H1 (cell line): Measurements from ENCODE around the gene NFATC1. TPM values are rescaled to one million over a fixed set of nuclear protein-coding genes. Genes with fewer than 3 reads are reported as not detected.

Source experiments
- CTCF ChIA-PET: fragments of 300-600 bp; sonication (Branson Sonifier 250); formaldehyde crosslinking; loops from one replicate; lab custom pipeline; 2021; ENCODE audit not compliant: partially characterized antibody; lab: Charles Lee
- POLR2A ChIA-PET: fragments of 300-600 bp; sonication (Branson Sonifier 250); formaldehyde crosslinking; loops from one replicate; lab custom pipeline; 2021; ENCODE audit warnings: inconsistent platforms; ENCODE audit not compliant: partially characterized antibody; lab: Charles Lee
- DNase-seq, 2 experiments: peaks; one replicate each; pipeline versions ENCODE4 v3.0.0 to v3.0.0-alpha.2; 2010 to 2022; ENCODE audit warnings: low spot score in 2 of 2, low read depth in 1 of 2, mixed read lengths in 1 of 2
- FAIRE-seq: peaks from 2 replicates; lab custom pipeline; 2011; peaks lifted over from hg19 to GRCh38; lab: Jason Lieb, UNC
- H2AFZ ChIP-seq: 2 replicates; pipeline ENCODE4 v1.8.1; 2012; ENCODE audit warnings: low read length, inconsistent platforms
- H2AK5ac ChIP-seq: 2 replicates; pipeline ENCODE4 v1.6.1; 2013; ENCODE audit warnings: low read depth, low read length
- H2BK120ac ChIP-seq: replicated peaks from 2 replicates; pipeline ENCODE3; 2013; ENCODE audit warnings: low read depth, low read length, inconsistent platforms
- H2BK12ac ChIP-seq: 2 replicates; pipeline ENCODE4 v1.6.1; 2013; ENCODE audit warnings: low read depth, low read length
- H2BK15ac ChIP-seq: 2 replicates; pipeline ENCODE4 v1.6.1; 2013; ENCODE audit warnings: low read length
- H2BK20ac ChIP-seq: 2 replicates; pipeline ENCODE4 v1.6.1; 2013; ENCODE audit warnings: low read length
- H2BK5ac ChIP-seq: 2 replicates; pipeline ENCODE4 v1.6.1; 2013; ENCODE audit warnings: low read depth, low read length
- H3K14ac ChIP-seq: 2 replicates; pipeline ENCODE4 v1.6.1; 2013; ENCODE audit warnings: inconsistent platforms; ENCODE audit not compliant: insufficient read length
- H3K18ac ChIP-seq: 2 replicates; pipeline ENCODE4 v1.6.1; 2013; ENCODE audit warnings: low read length; ENCODE audit errors: extremely low read depth
- H3K23ac ChIP-seq: 2 replicates; pipeline ENCODE4 v1.6.1; 2013; ENCODE audit warnings: inconsistent platforms; ENCODE audit not compliant: insufficient read length
- H3K23me2 ChIP-seq: 2 replicates; pipeline ENCODE4 v1.6.1; 2013; ENCODE audit warnings: low read depth, low read length
- H3K27ac ChIP-seq: 2 replicates; pipeline ENCODE4 v1.6.1; 2011; ENCODE audit warnings: low read depth, low read length, inconsistent platforms
- H3K27me3 ChIP-seq, 4 experiments: replicated peaks in 1 of 4; 1 replicate in 1 of 4; 2 replicates in 3 of 4; pipeline versions ENCODE4 v1.6.1 to v1.8.1; 2011 to 2013; ENCODE audit warnings: low read length in 3 of 4, mild to moderate bottlenecking in 3 of 4, inconsistent platforms in 2 of 4, mixed read lengths in 2 of 4, moderate library complexity in 1 of 4; ENCODE audit not compliant: control insufficient read depth in 3 of 4, insufficient read depth in 3 of 4; ENCODE audit errors: extremely low read depth in 1 of 4
- H3K36me3 ChIP-seq, 4 experiments: 2 replicates each; pipeline versions ENCODE4 v1.6.1 to v1.8.1; 2011 to 2013; ENCODE audit warnings: mild to moderate bottlenecking in 4 of 4, low read length in 3 of 4, moderate library complexity in 2 of 4, control low read depth in 1 of 4, inconsistent platforms in 1 of 4; ENCODE audit not compliant: insufficient read depth in 4 of 4, control insufficient read depth in 2 of 4
- H3K4ac ChIP-seq: replicated peaks from 2 replicates; pipeline ENCODE3; 2013; ENCODE audit warnings: low read length, low read depth, mixed read lengths, inconsistent platforms; ENCODE audit not compliant: insufficient read length
- H3K4me1 ChIP-seq, 4 experiments: replicated peaks in 1 of 4; 1 replicate in 1 of 4; 2 replicates in 3 of 4; pipeline versions ENCODE4 v1.6.1 to v1.8.1; 2011 to 2013; ENCODE audit warnings: low read length in 3 of 4, inconsistent platforms in 2 of 4, mixed read lengths in 1 of 4; ENCODE audit not compliant: insufficient read depth in 4 of 4, control insufficient read depth in 3 of 4
- H3K4me2 ChIP-seq, 2 experiments: 2 replicates each; pipeline versions ENCODE4 v1.6.1 to v1.8.1; 2011 to 2013; ENCODE audit warnings: low read depth in 2 of 2, low read length in 2 of 2, control low read depth in 1 of 2, inconsistent platforms in 1 of 2, mild to moderate bottlenecking in 1 of 2; ENCODE audit not compliant: insufficient read depth in 1 of 2
- H3K4me3 ChIP-seq, 4 experiments: fragments of 200-600, 300-600 bp in 1 of 4; sonication (generic), shearing (Covaris generic), sonication (Bioruptor Twin) in 1 of 4; 2 replicates each; pipeline versions ENCODE4 v1.5.1 to v1.8.1; 2011 to 2016; ENCODE audit warnings: low read length in 4 of 4, low read depth in 3 of 4, control low read depth in 2 of 4, inconsistent platforms in 2 of 4, mild to moderate bottlenecking in 2 of 4, mixed read lengths in 1 of 4, moderate library complexity in 1 of 4; ENCODE audit not compliant: insufficient read depth in 2 of 4; ENCODE audit errors: extremely low read depth in 1 of 4
- H3K56ac ChIP-seq: replicated peaks from 2 replicates; pipeline ENCODE3; 2013; ENCODE audit warnings: low read depth, mild to moderate bottlenecking, mixed read lengths, low read length, inconsistent platforms; ENCODE audit not compliant: insufficient read length
- H3K79me1 ChIP-seq: 2 replicates; pipeline ENCODE4 v1.6.1; 2013; ENCODE audit warnings: low read depth, low read length, control low read depth
- H3K79me2 ChIP-seq, 2 experiments: 2 replicates each; pipeline versions ENCODE4 v1.6.1 to v1.8.1; 2012 to 2013; ENCODE audit warnings: low read length in 2 of 2, mild to moderate bottlenecking in 2 of 2, inconsistent platforms in 1 of 2; ENCODE audit not compliant: insufficient read depth in 2 of 2, control insufficient read depth in 1 of 2
- H3K9ac ChIP-seq, 4 experiments: replicated peaks in 1 of 4; 1 replicate in 1 of 4; 2 replicates in 3 of 4; pipeline versions ENCODE4 v1.6.1 to v1.8.1; 2011 to 2013; ENCODE audit warnings: low read depth in 3 of 4, low read length in 3 of 4, control low read depth in 2 of 4, mild to moderate bottlenecking in 2 of 4, moderate library complexity in 2 of 4, inconsistent platforms in 1 of 4; ENCODE audit errors: extremely low read depth in 1 of 4
- H3K9me3 ChIP-seq, 2 experiments: 2 replicates each; pipeline versions ENCODE4 v1.6.1 to v1.8.1; 2012 to 2013; ENCODE audit warnings: mild to moderate bottlenecking in 2 of 2, moderate library complexity in 2 of 2, control low read depth in 1 of 2, inconsistent platforms in 1 of 2, low read depth in 1 of 2, low read length in 1 of 2, mixed read lengths in 1 of 2; ENCODE audit not compliant: insufficient read depth in 2 of 2
- H4K20me1 ChIP-seq, 2 experiments: replicated peaks in 1 of 2; 2 replicates each; pipeline versions ENCODE3 to v1.8.1; 2011 to 2013; ENCODE audit warnings: inconsistent platforms in 2 of 2, low read length in 2 of 2, mild to moderate bottlenecking in 1 of 2; ENCODE audit not compliant: insufficient read depth in 2 of 2, control insufficient read depth in 1 of 2
- H4K5ac ChIP-seq: 2 replicates; pipeline ENCODE4 v1.6.1; 2013; ENCODE audit warnings: low read length, low read depth, mixed read lengths, inconsistent platforms; ENCODE audit not compliant: insufficient read length
- H4K8ac ChIP-seq: 2 replicates; pipeline ENCODE4 v1.8.0; 2013; ENCODE audit warnings: mild to moderate bottlenecking, moderate library complexity, low read length, inconsistent platforms; ENCODE audit not compliant: insufficient read depth; ENCODE audit errors: extremely low read depth
- H4K91ac ChIP-seq: replicated peaks from 2 replicates; pipeline ENCODE3; 2013; ENCODE audit warnings: low read length, mixed read lengths, inconsistent platforms; ENCODE audit not compliant: insufficient read length
- CREB1 ChIP-seq: IDR thresholded peaks from 2 replicates; pipeline ENCODE4 v1.6.1; 2012; ENCODE audit warnings: inconsistent platforms
- NRF1 ChIP-seq: IDR thresholded peaks from 2 replicates; pipeline ENCODE4 v1.6.1; 2011; ENCODE audit warnings: mild to moderate bottlenecking, low read depth, low read length, improper control_type of control experiment
- POLR2A ChIP-seq, 2 experiments: IDR thresholded peaks; 1 replicate in 1 of 2; 2 replicates in 1 of 2; pipeline ENCODE4 v1.6.1; 2011; ENCODE audit warnings: low read depth in 2 of 2, low read length in 2 of 2, mild to moderate bottlenecking in 2 of 2; ENCODE audit errors: control extremely low read depth in 1 of 2
- SUZ12 ChIP-seq: fragments of 200-600 bp; sonication (generic); IDR thresholded peaks from 2 replicates; pipeline ENCODE4 v1.6.1; 2012; ENCODE audit warnings: mild to moderate bottlenecking, inconsistent platforms, low read length, moderate library complexity, mixed read lengths
- TEAD4 ChIP-seq: IDR thresholded peaks from 2 replicates; pipeline ENCODE4 v1.6.1; 2012; ENCODE audit warnings: low read depth, low read length, inconsistent platforms, mixed read lengths
- ZNF274 ChIP-seq: IDR thresholded peaks from 2 replicates; pipeline ENCODE4 v1.7.0; 2012; ENCODE audit warnings: low read length, borderline replicate concordance; ENCODE audit errors: extremely low read depth
- WGBS, 2 experiments: shearing (Covaris generic) in 1 of 2; methylation state at CpG; one replicate each; pipeline versions ENCODE4 v1.1.6 to v1.1.7; 2013 to 2015; ENCODE audit warnings: low lambda C conversion rate in 2 of 2, mixed read lengths in 2 of 2, inconsistent platforms in 1 of 2, low coverage in 1 of 2, missing lambda C conversion rate in 1 of 2; ENCODE audit not compliant: insufficient replicate concordance in 2 of 2, insufficient coverage in 1 of 2, insufficient read length in 1 of 2; ENCODE audit errors: extremely low coverage in 1 of 2, missing lambda C conversion rate in 1 of 2; 5-methylcytosine and 5-hydroxymethylcytosine counted together
- polyA plus RNA-seq, 7 experiments: library from polyadenylated mRNA; depleted of rRNA in 3 of 7; stranded (reverse) in 5 of 7; unstranded in 2 of 7; fragments of >200 nt in 5 of 7; fragments of 200-250 nt in 2 of 7; gene quantifications; 1 replicate in 5 of 7; 2 replicates in 1 of 7; 4 replicates in 1 of 7; pipeline versions ENCODE4 v1.2.1 to v1.2.3, GENCODE V29; 2011 to 2013; ENCODE audit warnings: missing spikeins in 2 of 7, mixed read lengths in 2 of 7
- total RNA-seq: library from RNA; stranded (reverse); fragmentation: NEBNext Ultra II Directional; extraction: Animal tissue kit (Norgen Biotek cat#: 25700); gene quantifications from 2 replicates; pipeline ENCODE4 v1.2.1, GENCODE V29; 2021

NFATC1 gene
- total and polyA plus RNA-seq, 2 of the 8 experiments (the other 6 are each of a cell fraction or from before 2014, with no cell fraction given) = 2.0 to 6.6 TPM

- Histone ChIP-seq H3K23ac (no peak overlapping the region), H3K4me3 (no peak overlapping the region), H2AFZ (no peak overlapping the region), H2BK20ac (no peak overlapping the region), H3K4me1 (no peaks in the 10 kb centered on the region), H3K36me3 (no peaks in the 10 kb centered on the region), H3K18ac (no peak overlapping the region), H3K9ac (no peak overlapping the region), H4K91ac (no peak overlapping the region), H3K27ac (no peak overlapping the region), H2BK120ac (no peak overlapping the region), H4K20me1 (no peaks in the 10 kb centered on the region), H2BK12ac (no peak overlapping the region), H2AK5ac (no peak overlapping the region), H3K4ac (no peak overlapping the region), H4K5ac (no peak overlapping the region), H3K23me2 (no peaks in the 10 kb centered on the region), H3K14ac (no peak overlapping the region), H3K27me3 (peaks cover 0 to 2% (median 0%) of the 10 kb centered on the region in 4 experiments; a peak in 3 of 7 replicates), H3K79me2 (no peaks in the 10 kb centered on the region), H2BK15ac (no peak overlapping the region), H3K79me1 (no peaks in the 10 kb centered on the region), H4K8ac (no peak overlapping the region), H2BK5ac (no peak overlapping the region), H3K4me2 (no peak overlapping the region), H3K56ac (no peak overlapping the region), H3K9me3 (no peaks in the 10 kb centered on the region; a peak in 1 of 4 replicates)
- FAIRE-seq = no peak
- ChIA-PET CTCF (interaction anchor here (1.1 to 7.1 kb wide), 2 partner anchors 44 to 151 kb away, joined by 3 to 124 read pairs; no protein-coding TSS in a partner anchor), POLR2A (no interaction called here)
- WGBS, 2 experiments = 100% methylated on average over 1 of the region's 18 CpGs; no CpG with 5 or more reads in 1 of the 2 experiments
- no peak for DNase-seq
- TF ChIP-seq CREB1 (no peak), ZNF274 (no peak), NRF1 (no peak), SUZ12 (no peak), TEAD4 (no peak), POLR2A (IDR thresholded peaks at IDR 0.05; ENCODE audit: control extremely low read depth in 1 of 2, low read depth in 2 of 2, low read length in 2 of 2) (no peak)
These were observed 136.2 kb downstream of the NFATC1 start for GRCh38 chr18:79531926-79532312.
